Esophagus squamous epithelium (tissue), 5 donors: ENCODE data around the gene OR7D2. TPM values are rescaled to one million over a fixed set of nuclear protein-coding genes. Genes with fewer than 3 reads are reported as not detected.

ENCODE experiments used
- DNase-seq: peaks from one replicate; lab custom pipeline; 2025; lab: John Stamatoyannopoulos, UW
- H3K27ac ChIP-seq, 4 donors: fragments of 200-600 bp; sonication (generic); one replicate each; pipeline ENCODE4 v1.5.1; 2016 to 2019; ENCODE audit warnings: mild to moderate bottlenecking in 1 of 4
- H3K27me3 ChIP-seq, 4 donors: fragments of 200-600 bp; sonication (generic); 1 replicate in 3 of 4; 2 replicates in 1 of 4; pipeline versions ENCODE4 v1.5.1 to v1.6.0; 2017 to 2021; ENCODE audit warnings: antibody characterized with exemption in 1 of 4
- H3K36me3 ChIP-seq, 3 donors: fragments of 200-600 bp; sonication (generic); one replicate each; pipeline ENCODE4 v1.5.1; 2016 to 2019
- H3K4me1 ChIP-seq, 3 donors: fragments of 200-600 bp; sonication (generic); one replicate each; pipeline ENCODE4 v1.5.1; 2017 to 2019
- H3K4me3 ChIP-seq, 4 donors: fragments of 200-600 bp; sonication (generic); 1 replicate in 3 of 4; 2 replicates in 1 of 4; pipeline ENCODE4 v1.5.1; 2016 to 2019; ENCODE audit warnings: mild to moderate bottlenecking in 2 of 4, moderate library complexity in 1 of 4
- H3K9me3 ChIP-seq, 3 donors: fragments of 200-600 bp; sonication (generic); one replicate each; pipeline ENCODE4 v1.5.1; 2016 to 2019
- CTCF ChIP-seq, 6 experiments: fragments of 450-650 bp in 4 of 6; fragments of 200-600 bp in 2 of 6; sonication (generic) in 2 of 6; IDR thresholded peaks; one replicate each; pipeline ENCODE4 v1.5.1; 2016 to 2019; ENCODE audit warnings: antibody characterized with exemption in 6 of 6, mild to moderate bottlenecking in 4 of 6, moderate library complexity in 4 of 6
- POLR2A ChIP-seq, 4 donors: fragments of 450-650 bp; IDR thresholded peaks; one replicate each; pipeline ENCODE4 v1.6.1; 2017; ENCODE audit warnings: antibody characterized with exemption in 4 of 4, mild to moderate bottlenecking in 4 of 4, moderate library complexity in 3 of 4
- WGBS, 2 donors: methylation state at CpG; one replicate each; pipeline ENCODE4 v1.1.5; 2018; 5-methylcytosine and 5-hydroxymethylcytosine counted together
- intact Hi-C: fragments of 100-400 bp; cut with DNase I; formaldehyde crosslinking; loops from one replicate; pipeline ENCODE4 v1.15.0; 2022
- total RNA-seq, 4 donors: library from RNA; depleted of rRNA; stranded (reverse); fragments of >200 nt; gene quantifications; one replicate each; pipeline ENCODE4 v1.1.0, GENCODE V29; 2016
- donor health status: DM: yes; HTN: yes; CAD: no.

The OR7D2 gene
- total RNA-seq, 4 donors from 2014 or later: 0.59 TPM; not detected in 3

DNA sequence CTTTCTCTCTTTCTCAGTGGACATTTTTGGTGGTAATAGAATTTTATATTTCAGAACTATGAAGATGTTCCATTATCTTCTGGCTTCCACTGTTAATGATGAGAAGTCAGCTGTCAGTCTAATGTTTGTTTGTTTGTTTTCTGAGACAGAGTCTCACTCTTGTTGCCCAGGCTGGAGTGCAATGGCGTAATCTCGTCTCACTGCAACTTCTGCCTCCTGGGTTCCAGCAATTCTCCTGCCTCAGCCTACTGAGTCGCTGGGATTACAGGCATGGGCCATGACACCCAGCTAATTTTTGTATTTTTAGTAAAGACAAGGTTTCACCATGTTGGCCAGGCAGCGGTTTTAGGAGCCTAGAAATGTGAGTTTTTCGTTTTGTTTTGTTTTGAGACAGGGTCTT is 33.9 kb upstream of the OR7D2 start:
- Histone ChIP-seq H3K9me3 (peaks cover 6 to 44% (median 17%) of the 10 kb centered on the region in 3 donors), H3K4me3 (no peak overlapping the region), H3K27me3 (no peaks in the 10 kb centered on the region), H3K27ac (no peak overlapping the region), H3K36me3 (peaks cover 0 to 53% (median 0%) of the 10 kb centered on the region in 3 donors), H3K4me1 (peaks cover 10 to 24% (median 11%) of the 10 kb centered on the region in 3 donors)
- TF ChIP-seq CTCF (IDR thresholded peaks at IDR 0.05) (no peak), POLR2A (IDR thresholded peaks at IDR 0.05) (no peak)
- intact Hi-C loops: no loop called here
- no peak for DNase-seq
- WGBS, 2 donors: 97 to 100% methylated on average over 5 of the region's 5 CpGs

GRCh38 chr19:9146882-9147281 is 31.9 kb upstream of the OR7D2 start:
- TF ChIP-seq CTCF (IDR thresholded peaks at IDR 0.05): no peak
- DNase-seq: no peak
- H3K4me1 ChIP-seq: peaks cover under 1 to 19% (median 3%) of the 10 kb centered on the region in 3 donors
- 90 to 93% methylated on average over 1 of the region's 1 CpG for WGBS, 2 donors
- H3K9me3 ChIP-seq: peaks cover 6 to 49% (median 17%) of the 10 kb centered on the region in 3 donors
- intact Hi-C loops: no loop called here
- no peak overlapping the region for H3K4me3 ChIP-seq
- H3K27ac ChIP-seq: no peak overlapping the region
- H3K27me3 ChIP-seq: no peaks in the 10 kb centered on the region
- H3K36me3 ChIP-seq: peaks cover 0 to 56% (median 0%) of the 10 kb centered on the region in 3 donors

- Histone ChIP-seq H3K27me3 (no peaks in the 10 kb centered on the region), H3K36me3 (peaks cover 0 to 71% (median 0%) of the 10 kb centered on the region in 3 donors), H3K4me3 (no peak overlapping the region), H3K27ac (no peak overlapping the region), H3K9me3 (peaks cover 6 to 67% (median 30%) of the 10 kb centered on the region in 3 donors), H3K4me1 (peaks cover 0 to 14% (median 0%) of the 10 kb centered on the region in 3 donors)
- TF ChIP-seq POLR2A (IDR thresholded peaks at IDR 0.05) (no peak), CTCF (IDR thresholded peaks at IDR 0.05) (no peak)
- no peak for DNase-seq
- 91 to 93% methylated on average over 3 of the region's 3 CpGs for WGBS, 2 donors
- intact Hi-C loops: no loop called here
Observed at GRCh38 chr19:9148697-9149096, 30.1 kb upstream of the OR7D2 start.

DNA sequence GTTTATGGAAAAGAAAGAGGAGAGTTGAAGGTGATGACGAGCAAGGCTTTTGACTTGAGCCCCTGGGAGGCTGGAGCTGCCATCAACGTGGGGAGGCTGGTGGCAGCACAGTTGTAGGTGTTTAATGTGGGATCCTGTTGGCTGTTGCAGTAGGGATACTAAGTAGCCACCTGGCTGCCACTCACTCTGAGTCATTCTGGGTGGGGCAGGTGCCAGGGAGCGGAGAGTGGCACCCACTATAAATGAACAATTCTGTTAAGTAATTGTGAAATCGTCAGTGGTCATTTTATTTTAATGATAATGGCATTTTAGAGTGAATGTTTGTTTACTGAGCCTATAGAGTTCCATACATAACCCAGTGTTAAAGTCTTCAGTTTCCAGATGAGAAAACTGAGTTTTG is 28.8 kb upstream of the OR7D2 start:
- H3K36me3 ChIP-seq: peaks cover 0 to 81% (median 0%) of the 10 kb centered on the region in 3 donors
- DNase-seq: no peak
- WGBS, 2 donors: 75 to 77% methylated on average over 3 to 4 of the region's 4 CpGs
- no peak for TF ChIP-seq POLR2A (IDR thresholded peaks at IDR 0.05)
- TF ChIP-seq CTCF (IDR thresholded peaks at IDR 0.05): no peak
- peaks cover 0 to 14% (median 0%) of the 10 kb centered on the region in 3 donors for H3K4me1 ChIP-seq
- H3K9me3 ChIP-seq: peaks cover 0 to 69% (median 21%) of the 10 kb centered on the region in 3 donors
- no peak overlapping the region for H3K4me3 ChIP-seq
- H3K27me3 ChIP-seq: no peaks in the 10 kb centered on the region
- H3K27ac ChIP-seq: no peak overlapping the region
- intact Hi-C loops: no loop called here

GRCh38 chr19:9150650-9151049 is 28.1 kb upstream of the OR7D2 start:
- Histone ChIP-seq H3K27me3 (no peaks in the 10 kb centered on the region), H3K27ac (no peak overlapping the region), H3K36me3 (peaks cover 0 to 81% (median 0%) of the 10 kb centered on the region in 3 donors), H3K9me3 (peaks cover 0 to 69% (median 19%) of the 10 kb centered on the region in 3 donors), H3K4me1 (peaks cover 0 to 14% (median 0%) of the 10 kb centered on the region in 3 donors), H3K4me3 (no peak overlapping the region)
- no peak for TF ChIP-seq POLR2A (IDR thresholded peaks at IDR 0.05)
- no peak for TF ChIP-seq CTCF (IDR thresholded peaks at IDR 0.05)
- no peak for DNase-seq
- WGBS, 2 donors: 87 to 88% methylated on average over 5 of the region's 5 CpGs
- intact Hi-C loops: no loop called here
